ENCODE data around the gene ZNF253.
"Not testable (repeated sequence)": the region's sequence is repeated elsewhere in the genome, so short reads cannot be mapped to it uniquely, and the experiment has no call there.

The ZNF253 gene

GRCh38 chr19:19835560-19836038 lies 30.1 kb upstream of the ZNF253 start:
- Histone ChIP-seq H3K4me1 (no peaks in the 10 kb centered on the region), H3K9ac (no peak overlapping the region), H3K4me3 (peak overlapping the region in 1 of 10 experiments; percentile 3; a peak in 1 of 20 replicates), H3K27me3 (no peaks in the 10 kb centered on the region), H3K36me3 (peaks cover 0 to 12% (median 0%) of the 10 kb centered on the region in 11 experiments; a peak in 5 of 22 replicates), H3K27ac (no peak overlapping the region), H3K9me3 (replicated peaks in 1 of 11) (peaks cover 96 to 98% (median 97%) of the 10 kb centered on the region in 11 experiments), H3K4me2 (no peak overlapping the region), H4K20me1 (no peaks in the 10 kb centered on the region)
- TF ChIP-seq Cebpa-rat (IDR thresholded peaks at IDR 0.05): no peak

GRCh38 chr19:19847781-19848180 lies 17.9 kb upstream of the ZNF253 start:
- Histone ChIP-seq H3K9ac (no peak overlapping the region), H3K36me3 (peaks cover 0 to 4% (median 0%) of the 10 kb centered on the region in 11 experiments; a peak in 2 of 22 replicates), H3K27me3 (no peaks in the 10 kb centered on the region), H3K4me3 (no peak overlapping the region; a peak in 1 of 20 replicates), H3K27ac (no peak overlapping the region), H3K4me2 (no peak overlapping the region), H3K9me3 (replicated peaks in 1 of 11) (peaks cover 73 to 100% (median 84%) of the 10 kb centered on the region in 11 experiments), H3K4me1 (no peaks in the 10 kb centered on the region), H4K20me1 (no peaks in the 10 kb centered on the region)
- TF ChIP-seq Cebpa-rat (IDR thresholded peaks at IDR 0.05): no peak

GRCh38 chr19:19849056-19849455 lies 16.6 kb upstream of the ZNF253 start:
- H3K4me1 ChIP-seq: no peaks in the 10 kb centered on the region
- TF ChIP-seq Cebpa-rat (IDR thresholded peaks at IDR 0.05): no peak
- H4K20me1 ChIP-seq: no peaks in the 10 kb centered on the region
- H3K4me2 ChIP-seq: no peak overlapping the region
- H3K27me3 ChIP-seq: no peaks in the 10 kb centered on the region
- H3K9me3 ChIP-seq (replicated peaks in 1 of 11): peaks cover 63 to 100% (median 81%) of the 10 kb centered on the region in 11 experiments
- H3K36me3 ChIP-seq: no peaks in the 10 kb centered on the region; a peak in 1 of 22 replicates
- H3K27ac ChIP-seq: no peak overlapping the region
- H3K9ac ChIP-seq: no peak overlapping the region
- no peak overlapping the region for H3K4me3 ChIP-seq

- H3K4me3 ChIP-seq, H3K9ac ChIP-seq, H3K27ac ChIP-seq, H3K4me1 ChIP-seq, H4K20me1 ChIP-seq, H3K4me2 ChIP-seq, H3K27me3 ChIP-seq, H3K36me3 ChIP-seq: not testable (repeated sequence)
- H3K9me3 ChIP-seq (replicated peaks in 1 of 11): peaks cover 60 to 100% (median 74%) of the 10 kb centered on the region in 11 experiments
Observed at GRCh38 chr19:19851740-19852139, 13.9 kb upstream of the ZNF253 start.

GRCh38 chr19:19858751-19859150 lies 6.9 kb upstream of the ZNF253 start:
- H3K27me3 ChIP-seq: no peaks in the 10 kb centered on the region
- H3K9me3 ChIP-seq (replicated peaks in 1 of 11): peaks cover 85 to 100% (median 94%) of the 10 kb centered on the region in 11 experiments
- H3K36me3 ChIP-seq: peaks cover 0 to 11% (median 0%) of the 10 kb centered on the region in 11 experiments; a peak in 3 of 22 replicates
- no peak overlapping the region for H3K9ac ChIP-seq
- H4K20me1 ChIP-seq: no peaks in the 10 kb centered on the region
- H3K4me2 ChIP-seq: peak overlapping the region in 5 of 11 experiments; percentile 19 to 48 (median 33); a peak in 8 of 22 replicates
- peaks cover 0 to 9% (median 3%) of the 10 kb centered on the region in 10 experiments; a peak in 9 of 20 replicates for H3K4me1 ChIP-seq
- no peak overlapping the region for H3K4me3 ChIP-seq
- no peak overlapping the region for H3K27ac ChIP-seq
- TF ChIP-seq Cebpa-rat (IDR thresholded peaks at IDR 0.05): no peak

GRCh38 chr19:19860756-19861390 lies 4.8 kb upstream of the ZNF253 start:
- no peak overlapping the region for H3K9ac ChIP-seq
- H3K4me2 ChIP-seq: no peak overlapping the region
- H3K27me3 ChIP-seq: no peaks in the 10 kb centered on the region
- peaks cover 0 to 9% (median 3%) of the 10 kb centered on the region in 10 experiments; a peak in 9 of 20 replicates for H3K4me1 ChIP-seq
- no peak for TF ChIP-seq Cebpa-rat (IDR thresholded peaks at IDR 0.05)
- peaks cover 88 to 95% (median 93%) of the 10 kb centered on the region in 11 experiments for H3K9me3 ChIP-seq (replicated peaks in 1 of 11)
- peak overlapping the region in 7 of 10 experiments; percentile 15 to 42 (median 35); a peak in 7 of 20 replicates for H3K4me3 ChIP-seq
- H4K20me1 ChIP-seq: no peaks in the 10 kb centered on the region
- H3K36me3 ChIP-seq: peaks cover 0 to 11% (median 0%) of the 10 kb centered on the region in 11 experiments; a peak in 3 of 22 replicates
- no peak overlapping the region for H3K27ac ChIP-seq

GRCh38 chr19:19866611-19867248 lies 1.0 kb downstream of the ZNF253 start:
- TF ChIP-seq Cebpa-rat (IDR thresholded peaks at IDR 0.05): no peak
- Histone ChIP-seq H3K4me2 (peak overlapping the region; percentile 60 to 92 (median 77)), H3K36me3 (peaks cover 35 to 52% (median 47%) of the 10 kb centered on the region in 11 experiments), H3K4me1 (peaks cover 4 to 18% (median 7%) of the 10 kb centered on the region in 10 experiments; a peak in 10 of 20 replicates), H4K20me1 (no peaks in the 10 kb centered on the region), H3K9me3 (replicated peaks in 1 of 11) (peaks cover 80 to 89% (median 85%) of the 10 kb centered on the region in 11 experiments), H3K27me3 (no peaks in the 10 kb centered on the region), H3K4me3 (peak overlapping the region; percentile 63 to 92 (median 86)), H3K9ac (peak overlapping the region; percentile 90 to 100 (median 98)), H3K27ac (peak overlapping the region; percentile 89 to 100 (median 97))

GRCh38 chr19:19870086-19870485 lies 4.4 kb downstream of the ZNF253 start:
- peak overlapping the region in 9 of 10 experiments; percentile 19 to 89 (median 45); a peak in 13 of 20 replicates for H3K4me3 ChIP-seq
- H3K4me1 ChIP-seq: peaks cover 4 to 14% (median 7%) of the 10 kb centered on the region in 10 experiments; a peak in 10 of 20 replicates
- H3K27me3 ChIP-seq, H3K4me2 ChIP-seq, H3K27ac ChIP-seq, H3K9ac ChIP-seq, H4K20me1 ChIP-seq: not testable (repeated sequence)
- peaks cover 80 to 89% (median 86%) of the 10 kb centered on the region in 11 experiments for H3K9me3 ChIP-seq (replicated peaks in 1 of 11)
- peaks cover 67 to 85% (median 81%) of the 10 kb centered on the region in 11 experiments for H3K36me3 ChIP-seq

- Histone ChIP-seq H3K4me3 (peak overlapping the region in 7 of 10 experiments; percentile 6 to 87 (median 33); a peak in 8 of 20 replicates), H3K4me2 (no peak overlapping the region), H3K4me1 (peaks cover 4 to 14% (median 7%) of the 10 kb centered on the region in 10 experiments; a peak in 10 of 20 replicates), H3K36me3 (peaks cover 86 to 100% (median 99%) of the 10 kb centered on the region in 11 experiments), H3K9ac (no peak overlapping the region), H4K20me1 (no peaks in the 10 kb centered on the region), H3K27me3 (no peaks in the 10 kb centered on the region), H3K27ac (no peak overlapping the region), H3K9me3 (replicated peaks in 1 of 11) (peaks cover 96 to 100% (median 100%) of the 10 kb centered on the region in 11 experiments)
- TF ChIP-seq Cebpa-rat (IDR thresholded peaks at IDR 0.05): no peak
Observed at GRCh38 chr19:19871932-19872331, 6.2 kb downstream of the ZNF253 start.

All from BLaER1 treated with 17β-estradiol and CSF1 and Interleukin-3, amounts not matched to agents 10 nM and 100 nM (cell line).